ENCODE measurements around the gene IFNL4. TPM values are rescaled to one million over a fixed set of nuclear protein-coding genes. Genes with fewer than 3 reads are reported as not detected.

The IFNL4 gene
- total RNA-seq, 2 donors from 2014 or later: not detected

- no peaks in the 10 kb centered on the region for H3K27me3 ChIP-seq
- no peak for ATAC-seq
These were observed 16.8 kb upstream of the IFNL4 start for GRCh38 chr19:39265321-39265916.

DNA sequence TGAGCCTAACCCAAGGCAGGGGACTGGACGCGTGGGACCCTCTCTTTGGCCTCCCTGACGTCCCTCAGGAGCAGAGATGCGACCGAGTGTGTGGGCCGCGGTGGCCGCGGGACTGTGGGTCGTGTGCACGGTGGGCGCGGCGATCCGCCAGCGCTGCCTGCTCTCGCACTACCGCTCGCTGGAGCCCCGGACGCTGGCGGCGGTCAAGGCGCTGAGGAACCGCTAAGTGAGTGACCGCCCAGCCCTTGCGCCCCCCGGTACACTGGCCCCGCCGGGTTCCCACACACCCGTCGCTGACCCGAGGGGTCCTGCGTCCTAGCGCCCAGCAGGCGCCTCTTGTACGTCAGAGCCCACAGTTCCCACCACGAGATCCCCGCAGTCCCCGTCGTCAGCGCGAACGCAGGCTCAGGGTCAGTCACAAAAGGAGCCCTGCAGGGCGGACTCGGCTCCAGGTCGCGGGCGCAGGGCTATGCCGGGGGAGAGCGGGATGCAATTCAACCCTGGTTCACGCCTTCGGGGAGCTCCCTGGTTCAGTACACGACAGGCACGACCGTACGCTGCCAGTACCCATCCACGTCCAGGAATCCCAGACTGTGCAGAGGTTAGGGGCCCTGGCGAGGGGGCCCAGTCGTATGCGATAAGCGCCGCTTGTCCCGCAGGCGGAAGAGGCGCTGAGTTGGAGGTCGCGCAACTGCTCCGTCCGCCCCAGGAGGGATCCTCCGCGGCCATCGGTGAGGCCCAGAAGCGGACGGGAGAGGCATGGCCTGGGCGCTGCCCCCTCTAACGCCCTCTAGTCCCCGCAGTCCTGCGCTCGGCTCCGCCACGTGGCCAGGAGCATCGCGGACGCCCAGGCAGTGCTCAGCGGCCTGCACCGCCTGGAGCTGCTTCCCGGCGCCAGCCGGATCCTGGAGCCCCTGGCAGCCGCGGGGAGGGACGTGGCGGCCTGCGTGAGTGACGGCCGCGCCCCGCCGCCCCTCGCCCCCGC is 15.9 kb upstream of the IFNL4 start:
- WGBS, 2 donors: 23 to 60% methylated on average over 9 to 69 of the region's 102 CpGs
- H3K4me3 ChIP-seq: no peak overlapping the region
- H3K9me3 ChIP-seq: no peaks in the 10 kb centered on the region
- ATAC-seq (peak; percentile 20), DNase-seq (peak in 1 of 4 donors; percentile 9)
- no peaks in the 10 kb centered on the region for H3K27me3 ChIP-seq
- no peaks in the 10 kb centered on the region for H3K36me3 ChIP-seq (replicated peaks in 1 of 2; ENCODE audit: insufficient read depth in 1 of 2, low read depth in 2 of 2)
- no peak overlapping the region for H3K27ac ChIP-seq
- H3K4me1 ChIP-seq: peaks cover 11% of the 10 kb centered on the region
- TF ChIP-seq CTCF (IDR thresholded peaks at IDR 0.05) (no peak), POLR2A (IDR thresholded peaks at IDR 0.05) (no peak)
- intact Hi-C loops (cut with DNase I): no loop called here

More at GRCh38 chr19:39265321-39265916, 16.8 kb upstream of the IFNL4 start:
- Histone ChIP-seq H3K9me3 (no peaks in the 10 kb centered on the region), H3K4me1 (peaks cover 11% of the 10 kb centered on the region), H3K27ac (no peak overlapping the region), H3K36me3 (replicated peaks in 1 of 2; ENCODE audit: insufficient read depth in 1 of 2, low read depth in 2 of 2) (no peaks in the 10 kb centered on the region), H3K4me3 (no peak overlapping the region)
- no peak for DNase-seq
- 58 to 67% methylated on average over 16 to 39 of the region's 39 CpGs for WGBS, 2 donors
- intact Hi-C loops (cut with DNase I): no loop called here
- TF ChIP-seq POLR2A (IDR thresholded peaks at IDR 0.05) (no peak), CTCF (IDR thresholded peaks at IDR 0.05) (no peak)

- peaks cover 11% of the 10 kb centered on the region for H3K4me1 ChIP-seq
- WGBS, 2 donors: 11 to 18% methylated on average over 6 to 17 of the region's 17 CpGs
- no peaks in the 10 kb centered on the region for H3K36me3 ChIP-seq (replicated peaks in 1 of 2; ENCODE audit: insufficient read depth in 1 of 2, low read depth in 2 of 2)
- no peaks in the 10 kb centered on the region for H3K27me3 ChIP-seq
- ATAC-seq: peak; percentile 34
- H3K27ac ChIP-seq: no peak overlapping the region
- H3K4me3 ChIP-seq: no peak overlapping the region
- no peaks in the 10 kb centered on the region for H3K9me3 ChIP-seq
- peak in 3 of 7 experiments; percentile 5 to 24 (median 24) for TF ChIP-seq CTCF (IDR thresholded peaks at IDR 0.05)
- no peak for TF ChIP-seq POLR2A (IDR thresholded peaks at IDR 0.05)
- DNase-seq: peak in 2 of 4 donors; percentile 25 to 36
- intact Hi-C loops (cut with DNase I): no loop called here
These were observed 15.3 kb upstream of the IFNL4 start for GRCh38 chr19:39263912-39264305.

DNA sequence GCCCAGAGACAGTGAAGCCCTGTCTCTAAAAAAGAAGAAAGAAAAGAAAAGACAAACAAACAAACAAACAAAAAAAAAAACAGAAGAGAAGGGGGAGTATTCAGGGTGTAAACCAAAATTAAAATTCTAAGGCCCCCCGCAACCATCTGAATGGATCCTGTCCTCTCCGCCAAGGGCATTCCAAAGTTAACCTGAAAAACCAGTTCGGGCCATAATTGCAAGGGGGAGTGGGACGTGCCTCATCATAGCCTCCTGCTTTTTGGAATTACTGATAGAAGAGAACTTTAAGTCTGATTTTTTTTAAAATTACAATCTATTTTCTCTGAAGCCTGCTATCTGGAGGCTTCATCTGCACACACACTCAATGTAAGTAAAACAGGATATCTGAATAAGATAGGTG is 13.8 kb upstream of the IFNL4 start:
- H3K27ac ChIP-seq: no peak overlapping the region
- TF ChIP-seq CTCF (IDR thresholded peaks at IDR 0.05) (no peak), POLR2A (IDR thresholded peaks at IDR 0.05) (no peak)
- H3K27me3 ChIP-seq: no peaks in the 10 kb centered on the region
- peaks cover 11% of the 10 kb centered on the region for H3K4me1 ChIP-seq
- DNase-seq (no peak), ATAC-seq (no peak)
- H3K36me3 ChIP-seq (replicated peaks in 1 of 2; ENCODE audit: insufficient read depth in 1 of 2, low read depth in 2 of 2): no peaks in the 10 kb centered on the region
- WGBS, 2 donors: 80 to 93% methylated on average over 4 of the region's 4 CpGs
- H3K9me3 ChIP-seq: no peaks in the 10 kb centered on the region
- H3K4me3 ChIP-seq: no peak overlapping the region
- intact Hi-C loops (cut with DNase I): no loop called here
